K562 (cell line): ENCODE data around the gene SPATS2. TPM values are rescaled to one million over a fixed set of nuclear protein-coding genes. Genes with fewer than 3 reads are reported as not detected.

Source experiments
- ATAC-seq: fragments of 200-7000 bp; cut with Tn5 transposase; 3 replicates; pipeline ENCODE4 v1.9.1; 2020; ENCODE audit warnings: moderate library complexity
- BruUV-seq: library from RNA; stranded (reverse); fragments of 400-500 nt; replicated peaks from 2 replicates; lab custom pipeline; 2021; lab: Mats Ljungman, UMichigan
- CTCF ChIA-PET: fragments of 300-600 bp; formaldehyde crosslinking; extraction: SDS; loops from one replicate; lab custom pipeline; 2021; ENCODE audit warnings: low intra/inter-chr PET ratio; lab: Yijun Ruan, JAX
- POLR2A ChIA-PET: fragments of 300-600, 350-650 bp; sonication (Branson Sonifier 250); formaldehyde crosslinking; extraction: SDS; loops from one replicate; lab custom pipeline; 2021; ENCODE audit warnings: antibody characterized with exemption, inconsistent platforms; lab: Yijun Ruan, JAX
- DNase-seq, 4 experiments: peaks; one replicate each; pipeline versions ENCODE4 v3.0.0 to v3.0.0-alpha.2; 2011 to 2018; ENCODE audit warnings: low spot score in 3 of 4, mixed read lengths in 3 of 4; ENCODE audit errors: extremely low read depth in 1 of 4
- FAIRE-seq: peaks from 2 replicates; lab custom pipeline; 2011; peaks lifted over from hg19 to GRCh38; lab: Jason Lieb, UNC
- H2AFZ ChIP-seq: 2 replicates; pipeline ENCODE4 v1.6.0; 2011; ENCODE audit warnings: low read depth, low read length, control low read depth, inconsistent platforms
- H3K27ac ChIP-seq: fragments of 200-600 bp; 3 replicates; pipeline ENCODE4 v1.8.0; 2011; ENCODE audit warnings: low read depth, mild to moderate bottlenecking, control low read depth, inconsistent platforms, low read length, moderate library complexity, mixed read lengths; ENCODE audit errors: extremely low read depth
- H3K27me3 ChIP-seq, 2 experiments: fragments of 300-600 bp in 1 of 2; 2 replicates in 1 of 2; 3 replicates in 1 of 2; pipeline versions ENCODE4 v1.6.0 to v1.8.0; 2011; ENCODE audit warnings: inconsistent platforms in 2 of 2, low read length in 2 of 2, mild to moderate bottlenecking in 1 of 2, mixed read lengths in 1 of 2, moderate library complexity in 1 of 2; ENCODE audit not compliant: control insufficient read depth in 2 of 2, insufficient read depth in 2 of 2
- H3K36me3 ChIP-seq: fragments of 300-600 bp; 3 replicates; pipeline ENCODE4 v1.8.0; 2011; ENCODE audit warnings: mild to moderate bottlenecking, low read length, inconsistent platforms; ENCODE audit not compliant: control insufficient read depth, insufficient read depth
- H3K4me1 ChIP-seq, 2 experiments: fragments of 200-600 bp in 1 of 2; replicated peaks in 1 of 2; 2 replicates in 1 of 2; 3 replicates in 1 of 2; pipeline versions ENCODE4 v1.5.1 to v1.8.0; 2011; ENCODE audit warnings: inconsistent platforms in 2 of 2, low read length in 2 of 2, mild to moderate bottlenecking in 1 of 2, mixed read lengths in 1 of 2, moderate library complexity in 1 of 2; ENCODE audit not compliant: control insufficient read depth in 2 of 2, insufficient read depth in 2 of 2
- H3K4me2 ChIP-seq: 2 replicates; pipeline ENCODE4 v1.6.1; 2011; ENCODE audit warnings: low read length, control low read depth, inconsistent platforms, mixed read lengths; ENCODE audit not compliant: insufficient read depth
- H3K4me3 ChIP-seq: fragments of 200-600 bp; sonication (generic), shearing (Covaris generic); 2 replicates; pipeline ENCODE4 v1.5.1; 2016; ENCODE audit warnings: control low read depth, inconsistent platforms
- H3K79me2 ChIP-seq: fragments of 200-600 bp; 3 replicates; pipeline ENCODE4 v1.8.0; 2011; ENCODE audit warnings: low read length, inconsistent platforms; ENCODE audit not compliant: control insufficient read depth, insufficient read depth
- H3K9ac ChIP-seq, 2 experiments: 2 replicates each; pipeline versions ENCODE4 v1.6.0 to v1.6.1; 2011; ENCODE audit warnings: low read depth in 2 of 2, low read length in 2 of 2, control low read depth in 1 of 2, inconsistent platforms in 1 of 2, mild to moderate bottlenecking in 1 of 2, mixed read lengths in 1 of 2; ENCODE audit not compliant: insufficient read depth in 1 of 2
- H3K9me1 ChIP-seq: one replicate; pipeline ENCODE4 v1.6.0; 2011; ENCODE audit warnings: inconsistent platforms, mild to moderate bottlenecking, low read length, moderate library complexity; ENCODE audit not compliant: control insufficient read depth, insufficient read depth
- H3K9me3 ChIP-seq: replicated peaks from 2 replicates; pipeline ENCODE4 v1.5.1; 2011; ENCODE audit warnings: low read depth, low read length, inconsistent platforms; ENCODE audit not compliant: control insufficient read depth, insufficient read depth
- H4K20me1 ChIP-seq: replicated peaks from 2 replicates; pipeline ENCODE4 v1.6.1; 2011; ENCODE audit warnings: low read length, inconsistent platforms, mixed read lengths; ENCODE audit not compliant: control insufficient read depth, insufficient read depth
- ATF1 ChIP-seq, 2 experiments: fragments of 450-650 bp in 1 of 2; IDR thresholded peaks; 2 replicates each; pipeline ENCODE4 v1.6.1; 2016; ENCODE audit warnings: missing compliant biosample characterization in 1 of 2, missing genetic modification characterization in 1 of 2
- KAT2B ChIP-seq: IDR thresholded peaks from one replicate; pipeline ENCODE4 v1.6.1; 2012; ENCODE audit warnings: low read depth, mild to moderate bottlenecking, control low read depth, inconsistent platforms, low read length, moderate library complexity
- MYBL2 ChIP-seq, 2 experiments: fragments of 450-650 bp in 1 of 2; sonication (generic) in 1 of 2; formaldehyde crosslinking in 1 of 2; IDR thresholded peaks; 2 replicates each; pipeline versions ENCODE4 v1.6.1 to v1.8.1; 2017 to 2022; ENCODE audit warnings: borderline replicate concordance in 1 of 2, inconsistent platforms in 1 of 2, low read depth in 1 of 2, mild to moderate bottlenecking in 1 of 2, missing genetic modification reagents in 1 of 2, moderate library complexity in 1 of 2
- NFYB ChIP-seq: IDR thresholded peaks from 2 replicates; pipeline ENCODE4 v1.6.1; 2011; ENCODE audit warnings: mild to moderate bottlenecking, moderate library complexity; ENCODE audit not compliant: insufficient read length; ENCODE audit errors: extremely low read depth
- SIN3A ChIP-seq, 2 experiments: fragments of 150-350 bp in 1 of 2; IDR thresholded peaks; 2 replicates each; pipeline ENCODE4 v1.6.1; 2011 to 2016; ENCODE audit warnings: borderline replicate concordance in 2 of 2, low read depth in 2 of 2, low read length in 2 of 2, mild to moderate bottlenecking in 2 of 2, moderate library complexity in 2 of 2; ENCODE audit not compliant: control insufficient read depth in 1 of 2
- SMAD1 ChIP-seq: fragments of 150-350 bp; IDR thresholded peaks from 2 replicates; pipeline ENCODE4 v1.6.1; 2014; ENCODE audit warnings: low read length, low read depth; ENCODE audit not compliant: partially characterized antibody
- ZZZ3 ChIP-seq: fragments of 450-650 bp; IDR thresholded peaks from 2 replicates; pipeline ENCODE4 v1.6.1; 2016; ENCODE audit warnings: antibody characterized with exemption, mild to moderate bottlenecking, moderate library complexity
- WGBS: fragments of 100-300 bp; shearing (Covaris generic); methylation state at CpG from one replicate; pipeline ENCODE4 v1.1.6; 2016; ENCODE audit warnings: low coverage, mixed read lengths; ENCODE audit not compliant: insufficient coverage; ENCODE audit errors: missing lambda C conversion rate; 5-methylcytosine and 5-hydroxymethylcytosine counted together
- in situ Hi-C: fragments of 300-500 bp; cut with MboI; formaldehyde crosslinking; loops from 4 replicates; pipeline ENCODE4 v1.15.0; 2018; ENCODE audit warnings: inconsistent platforms, mixed read lengths
- intact Hi-C: fragments of 100-400 bp; cut with micrococcal nuclease; formaldehyde crosslinking; loops from 2 replicates; pipeline ENCODE4 v1.14.2; 2022
- polyA plus RNA-seq, 8 experiments: library from polyadenylated mRNA; depleted of rRNA in 4 of 8; stranded (reverse) in 5 of 8; unstranded in 3 of 8; fragments of >200 nt; fragmentation: Nextera tagmentation in 2 of 8; fragmentation: Illumina TruSeq in 1 of 8; extraction: Ambion mirVana in 2 of 8; extraction: Trizol in 1 of 8; gene quantifications; 2 replicates each; pipeline versions ENCODE4 v1.2.1 to v1.2.3, GENCODE V29; 2011 to 2014; ENCODE audit warnings: inconsistent platforms in 1 of 8, missing spikeins in 1 of 8
- total RNA-seq, 7 experiments: library from RNA; depleted of rRNA in 6 of 7; stranded (reverse); fragments of >200 nt in 6 of 7; fragmentation: Illumina TruSeq in 2 of 7; extraction: Trizol in 2 of 7; gene quantifications; 2 replicates each; pipeline versions ENCODE4 v1.2.1 to v1.2.3, GENCODE V29; 2011 to 2021; ENCODE audit warnings: low replicate concordance in 1 of 7
- TF ChIP-seq, protein P1 (sequence below): fragments of 450-650 bp; IDR thresholded peaks from 2 replicates; pipeline ENCODE4 v1.6.1; 2016; ENCODE audit warnings: mild to moderate bottlenecking
- TF ChIP-seq, protein P2 (sequence below): fragments of 450-650 bp; formaldehyde crosslinking; IDR thresholded peaks from 2 replicates; pipeline ENCODE4 v1.4.0; 2020; ENCODE audit warnings: mild to moderate bottlenecking, moderate library complexity

Gene SPATS2
- total and polyA plus RNA-seq, 9 of the 15 experiments (the other 6 are each of a cell fraction or from before 2014, with no cell fraction given): 5.4 to 48.2 (median 17.5) TPM

DNA sequence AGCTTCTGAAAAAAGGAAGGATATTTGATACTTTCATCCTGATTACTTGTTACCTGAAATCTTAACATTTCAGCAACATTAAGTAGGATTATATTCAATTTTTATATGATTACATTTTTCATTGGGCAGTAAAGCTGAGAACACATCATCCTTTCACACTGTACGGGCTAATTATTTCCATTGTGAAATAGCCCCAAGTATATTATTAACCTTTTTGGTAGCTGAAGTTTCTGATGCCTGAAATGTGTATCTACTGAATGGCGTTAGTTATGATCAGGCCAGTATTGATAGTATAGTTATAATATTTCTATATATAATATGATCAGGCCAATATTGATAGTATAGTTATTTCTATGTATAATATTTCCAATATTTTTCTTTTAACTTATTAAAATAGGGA, 10.1 kb downstream of the SPATS2 start:
- peaks cover 8% of the 10 kb centered on the region; the same call in 1 of the 3 replicates for H3K36me3 ChIP-seq
- no peaks in the 10 kb centered on the region for H4K20me1 ChIP-seq
- FAIRE-seq (no peak), DNase-seq (no peak), ATAC-seq (no peak)
- peaks cover 0 to 2% of the 10 kb centered on the region in 2 experiments; a peak in 3 of 5 replicates for H3K4me1 ChIP-seq
- H3K27me3 ChIP-seq: no peaks in the 10 kb centered on the region
- H3K79me2 ChIP-seq: peaks cover 39% of the 10 kb centered on the region
- no peaks in the 10 kb centered on the region for H3K9me1 ChIP-seq
- no peak for TF ChIP-seq NFYB
- TF ChIP-seq ATF1 (CRISPR knock-in tag; IDR thresholded peaks at IDR 0.05): no peak
- no peak for TF ChIP-seq ATF1 (tag; IDR thresholded peaks at IDR 0.05)
- TF ChIP-seq ZZZ3: no peak
- TF ChIP-seq MYBL2 (IDR thresholded peaks at IDR 0.05; ENCODE audit: low read depth): no peak
- no peak for TF ChIP-seq MYBL2 (CRISPR knock-in tag; IDR thresholded peaks at IDR 0.05; ENCODE audit: borderline replicate concordance)
- TF ChIP-seq, protein P1, sequence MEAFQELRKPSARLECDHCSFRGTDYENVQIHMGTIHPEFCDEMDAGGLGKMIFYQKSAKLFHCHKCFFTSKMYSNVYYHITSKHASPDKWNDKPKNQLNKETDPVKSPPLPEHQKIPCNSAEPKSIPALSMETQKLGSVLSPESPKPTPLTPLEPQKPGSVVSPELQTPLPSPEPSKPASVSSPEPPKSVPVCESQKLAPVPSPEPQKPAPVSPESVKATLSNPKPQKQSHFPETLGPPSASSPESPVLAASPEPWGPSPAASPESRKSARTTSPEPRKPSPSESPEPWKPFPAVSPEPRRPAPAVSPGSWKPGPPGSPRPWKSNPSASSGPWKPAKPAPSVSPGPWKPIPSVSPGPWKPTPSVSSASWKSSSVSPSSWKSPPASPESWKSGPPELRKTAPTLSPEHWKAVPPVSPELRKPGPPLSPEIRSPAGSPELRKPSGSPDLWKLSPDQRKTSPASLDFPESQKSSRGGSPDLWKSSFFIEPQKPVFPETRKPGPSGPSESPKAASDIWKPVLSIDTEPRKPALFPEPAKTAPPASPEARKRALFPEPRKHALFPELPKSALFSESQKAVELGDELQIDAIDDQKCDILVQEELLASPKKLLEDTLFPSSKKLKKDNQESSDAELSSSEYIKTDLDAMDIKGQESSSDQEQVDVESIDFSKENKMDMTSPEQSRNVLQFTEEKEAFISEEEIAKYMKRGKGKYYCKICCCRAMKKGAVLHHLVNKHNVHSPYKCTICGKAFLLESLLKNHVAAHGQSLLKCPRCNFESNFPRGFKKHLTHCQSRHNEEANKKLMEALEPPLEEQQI: no peak
- TF ChIP-seq KAT2B: no peak
- no peak for TF ChIP-seq SIN3A (IDR thresholded peaks at IDR 0.05; ENCODE audit: borderline replicate concordance in 2 of 2, control insufficient read depth in 1 of 2, low read depth in 2 of 2, low read length in 2 of 2)
- no peak for TF ChIP-seq SMAD1
- TF ChIP-seq, protein P2, sequence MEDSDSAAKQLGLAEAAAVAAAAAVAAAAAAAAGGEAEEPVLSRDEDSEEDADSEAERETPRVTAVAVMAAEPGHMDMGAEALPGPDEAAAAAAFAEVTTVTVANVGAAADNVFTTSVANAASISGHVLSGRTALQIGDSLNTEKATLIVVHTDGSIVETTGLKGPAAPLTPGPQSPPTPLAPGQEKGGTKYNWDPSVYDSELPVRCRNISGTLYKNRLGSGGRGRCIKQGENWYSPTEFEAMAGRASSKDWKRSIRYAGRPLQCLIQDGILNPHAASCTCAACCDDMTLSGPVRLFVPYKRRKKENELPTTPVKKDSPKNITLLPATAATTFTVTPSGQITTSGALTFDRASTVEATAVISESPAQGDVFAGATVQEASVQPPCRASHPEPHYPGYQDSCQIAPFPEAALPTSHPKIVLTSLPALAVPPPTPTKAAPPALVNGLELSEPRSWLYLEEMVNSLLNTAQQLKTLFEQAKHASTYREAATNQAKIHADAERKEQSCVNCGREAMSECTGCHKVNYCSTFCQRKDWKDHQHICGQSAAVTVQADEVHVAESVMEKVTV (CRISPR knock-in tag): no peak
- no peak overlapping the region for H3K4me2 ChIP-seq
- ChIA-PET CTCF (no interaction called here), POLR2A (interaction anchor here (4.1 kb wide), 1 partner anchor 10 kb away, joined by 17 read pairs; the partner anchor contains the start of gene SPATS2)
- H3K4me3 ChIP-seq: no peak overlapping the region
- no TSS peak for BruUV-seq
- no peak overlapping the region for H2AFZ ChIP-seq
- H3K9ac ChIP-seq: no peak overlapping the region
- 85% methylated on average over 2 of the region's 2 CpGs for WGBS
- no peaks in the 10 kb centered on the region for H3K9me3 ChIP-seq
- intact Hi-C loops: no loop called here
- H3K27ac ChIP-seq: no peak overlapping the region
- in situ Hi-C loops: no loop called here
